Umbilical cord (tissue), 2 donors: ENCODE measurements around the gene TMC5. TPM values are rescaled to one million over a fixed set of nuclear protein-coding genes. Genes with fewer than 3 reads are reported as not detected.
"Not testable (repeated sequence)": the region's sequence is repeated elsewhere in the genome, so short reads cannot be mapped to it uniquely, and the experiment has no call there.

Experiments used
- DNase-seq: peaks from one replicate; pipeline ENCODE4 v3.0.0-alpha.2; 2015; ENCODE audit warnings: low spot score
- total RNA-seq: library from RNA; depleted of rRNA; stranded (reverse); fragments of >200 nt; gene quantifications from one replicate; pipeline ENCODE4 v1.2.3, GENCODE V29; 2014; ENCODE audit warnings: low replicate concordance; ENCODE audit not compliant: insufficient read depth

TMC5 gene, protein sequence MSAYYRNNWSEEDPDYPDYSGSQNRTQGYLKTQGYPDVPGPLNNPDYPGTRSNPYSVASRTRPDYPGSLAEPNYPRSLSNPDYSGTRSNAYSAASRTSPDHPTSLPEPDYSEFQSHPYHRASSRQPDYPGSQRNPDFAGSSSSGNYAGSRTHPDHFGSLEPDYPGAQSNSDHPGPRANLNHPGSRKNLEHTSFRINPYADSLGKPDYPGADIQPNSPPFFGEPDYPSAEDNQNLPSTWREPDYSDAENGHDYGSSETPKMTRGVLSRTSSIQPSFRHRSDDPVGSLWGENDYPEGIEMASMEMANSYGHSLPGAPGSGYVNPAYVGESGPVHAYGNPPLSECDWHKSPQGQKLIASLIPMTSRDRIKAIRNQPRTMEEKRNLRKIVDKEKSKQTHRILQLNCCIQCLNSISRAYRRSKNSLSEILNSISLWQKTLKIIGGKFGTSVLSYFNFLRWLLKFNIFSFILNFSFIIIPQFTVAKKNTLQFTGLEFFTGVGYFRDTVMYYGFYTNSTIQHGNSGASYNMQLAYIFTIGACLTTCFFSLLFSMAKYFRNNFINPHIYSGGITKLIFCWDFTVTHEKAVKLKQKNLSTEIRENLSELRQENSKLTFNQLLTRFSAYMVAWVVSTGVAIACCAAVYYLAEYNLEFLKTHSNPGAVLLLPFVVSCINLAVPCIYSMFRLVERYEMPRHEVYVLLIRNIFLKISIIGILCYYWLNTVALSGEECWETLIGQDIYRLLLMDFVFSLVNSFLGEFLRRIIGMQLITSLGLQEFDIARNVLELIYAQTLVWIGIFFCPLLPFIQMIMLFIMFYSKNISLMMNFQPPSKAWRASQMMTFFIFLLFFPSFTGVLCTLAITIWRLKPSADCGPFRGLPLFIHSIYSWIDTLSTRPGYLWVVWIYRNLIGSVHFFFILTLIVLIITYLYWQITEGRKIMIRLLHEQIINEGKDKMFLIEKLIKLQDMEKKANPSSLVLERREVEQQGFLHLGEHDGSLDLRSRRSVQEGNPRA
- total RNA-seq = 0.96 TPM

DNA sequence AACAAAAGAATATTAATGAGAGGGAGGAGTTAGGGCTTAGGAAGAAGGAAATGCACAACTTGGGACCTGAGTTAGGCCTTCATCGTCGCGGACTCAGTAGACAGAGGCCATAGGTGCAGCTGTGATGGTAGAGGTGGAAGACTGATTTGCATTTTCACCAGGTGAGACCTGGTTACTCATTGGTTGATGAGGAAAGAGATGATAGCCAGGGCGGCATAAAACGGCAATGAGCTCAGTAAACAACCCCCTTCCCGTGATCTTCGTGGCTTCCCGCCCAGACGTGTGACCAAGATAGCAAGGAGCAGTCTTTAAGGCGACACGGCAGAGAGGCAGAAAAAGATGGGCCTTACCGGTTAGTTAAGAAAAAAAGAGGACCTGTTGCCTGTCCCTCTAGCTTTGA, at the start of gene TMC5:
TSS of gene TMC5 (plus strand) at position 244 of the 400 bp plus-strand sequence. CDS start 22,156 bp downstream, outside the sequence.
- DNase-seq = no peak

- not testable (repeated sequence) for DNase-seq
Observed at GRCh38 chr16:19372541-19372940, 45.1 kb upstream of the TMC5 start.

DNA sequence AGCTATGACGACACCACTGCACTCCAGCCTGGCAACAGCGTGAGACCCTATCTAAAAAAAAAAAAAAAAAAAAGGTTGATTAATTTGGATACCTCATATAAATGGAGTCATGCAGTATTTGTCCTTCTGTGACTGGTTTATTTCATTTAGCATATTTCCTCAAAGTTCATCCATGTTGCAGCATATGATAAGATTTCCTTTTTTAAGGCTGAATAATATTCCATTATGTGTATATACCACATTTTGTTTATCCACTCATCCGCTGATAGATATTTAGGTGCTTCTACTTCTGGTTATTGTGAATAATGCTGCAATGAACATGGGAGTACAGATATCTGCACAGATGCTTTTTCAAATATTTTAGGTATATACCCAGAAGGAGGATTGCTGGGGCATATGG, 43.3 kb upstream of the TMC5 start:
- DNase-seq = no peak

DNA sequence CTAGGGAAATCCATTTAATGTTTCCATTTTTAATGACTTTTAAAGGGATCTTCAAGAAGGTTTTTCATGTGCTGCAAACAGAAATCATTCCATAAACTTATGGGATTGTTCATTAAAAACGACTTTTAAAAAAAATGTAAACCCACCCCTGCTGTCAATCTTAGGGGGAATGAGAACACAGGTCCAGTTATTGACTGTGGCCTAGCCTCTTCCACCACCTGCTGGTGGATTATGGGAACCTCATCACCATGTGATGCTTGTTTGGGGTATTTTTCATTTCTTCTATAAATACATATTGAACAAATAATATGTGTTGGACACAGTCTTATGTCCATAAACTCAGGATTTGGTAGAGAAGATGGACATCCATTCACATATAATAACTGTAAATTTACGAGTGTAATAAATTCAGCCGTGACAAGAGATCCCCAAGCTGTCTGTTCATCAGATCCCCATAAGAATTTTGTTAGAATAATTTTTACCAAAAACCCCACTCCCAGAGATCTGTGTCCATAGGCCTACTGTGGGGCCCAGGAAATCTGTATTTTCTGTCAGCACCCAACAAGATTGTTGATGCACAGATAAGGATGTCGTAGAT, 42.0 kb upstream of the TMC5 start:
- peak; percentile 52 for DNase-seq

GRCh38 chr16:19377864-19378263, 39.8 kb upstream of the TMC5 start:
- no peak for DNase-seq

DNA sequence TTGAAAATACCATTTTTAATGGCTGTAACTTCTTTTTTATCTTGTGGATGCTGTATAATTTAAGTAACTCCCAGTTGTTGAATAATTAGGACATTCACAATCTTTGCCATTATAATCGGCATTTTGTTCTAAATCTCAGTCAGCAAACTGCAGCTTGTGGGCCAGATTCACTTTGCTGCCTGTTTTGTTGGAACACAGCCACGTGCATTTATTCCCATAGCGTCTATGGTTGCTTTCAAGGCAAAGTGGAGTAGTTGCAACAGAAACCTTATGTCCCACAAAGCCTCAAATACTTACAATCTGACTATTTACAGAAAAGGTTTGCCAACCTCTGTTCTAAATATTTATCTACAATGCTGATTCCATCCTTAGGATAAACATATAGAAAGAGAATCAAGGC, 39.2 kb upstream of the TMC5 start:
- DNase-seq = no peak

DNA sequence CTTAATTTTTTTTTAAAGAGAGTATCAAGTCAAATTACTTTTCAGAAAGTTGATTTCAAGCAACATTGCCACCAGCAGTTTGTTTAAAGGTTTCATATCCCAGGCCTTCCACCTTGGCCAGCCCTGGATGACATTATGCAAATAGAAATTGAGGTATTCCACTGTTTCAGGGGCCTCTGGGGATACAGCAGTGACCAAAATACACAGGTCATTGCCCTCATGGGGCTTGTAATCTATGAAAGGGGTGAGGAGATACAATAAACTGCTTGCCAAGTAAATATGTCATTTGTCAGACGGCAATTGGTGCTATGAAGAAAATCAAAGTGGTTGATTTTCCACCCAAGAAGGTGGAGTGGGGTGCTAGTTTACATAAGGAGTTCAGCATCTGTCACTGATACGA, 37.8 kb upstream of the TMC5 start:
- DNase-seq = no peak

DNA sequence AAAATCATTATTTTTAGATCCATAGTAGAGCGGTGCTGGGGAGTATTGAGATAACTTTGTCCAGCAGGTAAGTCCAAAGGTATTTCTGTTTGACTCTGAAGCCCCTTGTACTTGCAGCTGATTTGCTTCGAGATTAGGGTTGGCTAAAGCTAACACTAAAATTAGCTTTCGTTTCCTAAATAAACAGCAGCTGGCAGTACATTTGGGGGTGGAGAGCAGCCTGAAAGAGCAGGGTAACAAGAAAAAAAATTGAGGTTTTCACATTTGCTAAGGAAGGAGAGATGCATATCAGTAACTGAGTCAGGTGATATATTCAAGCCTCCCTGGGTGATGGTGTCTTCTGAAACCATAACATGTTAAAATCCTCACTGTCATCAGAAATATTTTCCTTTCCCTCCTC, 37.4 kb upstream of the TMC5 start:
- no peak for DNase-seq

DNA sequence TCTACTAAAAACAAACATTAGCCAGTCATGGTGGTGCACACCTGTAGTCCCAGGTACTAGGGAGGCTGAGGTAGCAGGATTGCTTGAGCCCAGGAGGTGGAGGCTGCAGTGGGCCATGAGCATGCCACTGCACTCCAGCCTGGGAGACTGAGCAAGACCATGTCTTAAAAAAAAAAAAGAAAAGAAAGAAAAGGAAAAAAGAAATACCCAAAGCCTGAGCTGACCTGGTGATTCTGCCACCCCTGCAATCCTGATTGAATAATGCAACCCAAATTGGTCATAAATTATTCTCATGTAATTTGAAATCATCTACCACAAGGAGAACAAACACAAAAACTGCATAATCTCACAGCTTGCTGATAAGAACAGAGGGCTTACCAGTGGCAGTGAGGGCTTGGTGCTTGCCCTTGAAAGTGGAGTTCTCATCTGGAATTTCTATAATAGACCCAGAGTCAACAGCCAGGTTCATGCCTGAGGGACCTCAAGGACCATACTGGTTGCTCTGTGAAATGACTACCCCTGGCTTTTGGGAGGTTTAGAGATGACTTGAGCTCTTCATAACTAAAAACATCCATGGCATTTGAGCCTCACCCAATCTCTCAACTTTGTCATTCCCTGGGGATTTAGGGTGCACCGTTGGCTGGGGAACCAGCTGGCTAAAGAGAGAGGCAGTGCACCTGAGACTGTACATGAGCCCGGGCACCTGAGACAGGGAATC, 35.4 kb upstream of the TMC5 start:
- DNase-seq = no peak

GRCh38 chr16:19382887-19383816, 34.5 kb upstream of the TMC5 start:
- DNase-seq = no peak

GRCh38 chr16:19384656-19385055, 33.0 kb upstream of the TMC5 start:
- no peak for DNase-seq

DNA sequence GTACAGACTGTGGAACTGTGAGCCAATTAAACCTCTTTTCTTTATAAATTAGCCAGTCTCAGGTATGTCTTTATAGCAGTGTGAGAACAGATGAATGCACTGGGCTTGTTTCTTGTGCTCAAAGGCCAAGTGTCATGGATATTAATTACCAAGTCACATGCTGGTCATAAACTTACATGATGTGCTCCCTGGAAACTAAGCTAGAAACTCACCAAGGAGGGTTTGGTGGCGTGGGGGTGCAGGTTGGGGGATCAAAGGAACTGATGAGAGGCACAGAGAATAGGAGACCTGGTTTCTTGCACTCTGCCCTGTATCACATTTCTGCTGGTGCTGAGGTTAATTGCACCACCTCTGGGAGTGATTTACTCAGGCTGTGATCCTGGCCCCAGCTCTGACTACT, 31.2 kb upstream of the TMC5 start:
- DNase-seq = no peak

GRCh38 chr16:19389246-19389645, 28.4 kb upstream of the TMC5 start:
- DNase-seq = peak; percentile 22

DNA sequence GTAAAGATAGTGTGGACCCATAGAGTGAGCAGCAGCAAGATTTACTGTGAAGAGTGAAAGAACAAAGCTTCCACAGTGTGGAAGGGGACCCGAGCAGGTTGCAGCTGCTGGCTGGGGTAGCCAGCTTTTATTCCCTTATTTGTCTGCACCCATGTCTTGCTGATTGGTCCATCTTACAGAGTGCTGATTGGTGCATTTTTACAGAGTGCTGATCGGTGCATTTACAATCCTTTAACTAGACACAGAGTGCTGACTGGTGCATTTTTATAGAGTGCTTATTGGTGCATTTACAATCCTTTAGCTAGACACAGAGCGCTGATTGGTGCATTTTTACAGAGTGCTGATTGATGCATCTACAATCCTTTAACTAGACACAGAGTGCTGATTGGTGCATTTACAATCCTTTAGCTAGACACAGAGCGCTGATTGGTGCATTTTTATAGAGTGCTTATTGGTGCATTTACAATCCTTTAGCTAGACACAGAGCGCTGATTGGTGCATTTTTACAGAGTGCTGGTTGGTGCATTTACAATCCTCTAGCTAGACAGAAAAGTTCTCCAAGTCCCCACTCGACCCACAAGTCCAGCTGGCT, 26.4 kb upstream of the TMC5 start:
- DNase-seq = not testable (repeated sequence)

DNA sequence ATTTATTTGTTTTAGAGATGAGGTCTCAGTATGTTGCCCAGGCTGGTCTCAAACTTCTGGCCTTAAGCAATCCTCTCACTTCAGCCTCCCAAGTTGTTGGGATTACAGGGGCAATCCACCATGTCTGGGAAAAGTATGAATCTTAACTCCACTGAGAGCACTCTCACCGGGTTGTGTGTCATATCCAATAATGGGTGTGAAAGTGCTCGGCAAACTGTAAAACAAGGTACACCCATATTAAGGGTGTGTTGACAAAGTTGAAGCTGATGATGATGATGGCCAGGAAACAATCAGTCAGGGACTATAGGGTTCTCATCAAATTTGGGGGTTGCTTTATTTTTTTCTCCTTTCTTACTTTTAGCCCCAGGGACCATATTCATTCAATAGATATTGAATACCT, 25.3 kb upstream of the TMC5 start:
- DNase-seq = no peak

- peak; percentile 90 for DNase-seq
Observed at GRCh38 chr16:19393226-19394111, 24.2 kb upstream of the TMC5 start.

DNA sequence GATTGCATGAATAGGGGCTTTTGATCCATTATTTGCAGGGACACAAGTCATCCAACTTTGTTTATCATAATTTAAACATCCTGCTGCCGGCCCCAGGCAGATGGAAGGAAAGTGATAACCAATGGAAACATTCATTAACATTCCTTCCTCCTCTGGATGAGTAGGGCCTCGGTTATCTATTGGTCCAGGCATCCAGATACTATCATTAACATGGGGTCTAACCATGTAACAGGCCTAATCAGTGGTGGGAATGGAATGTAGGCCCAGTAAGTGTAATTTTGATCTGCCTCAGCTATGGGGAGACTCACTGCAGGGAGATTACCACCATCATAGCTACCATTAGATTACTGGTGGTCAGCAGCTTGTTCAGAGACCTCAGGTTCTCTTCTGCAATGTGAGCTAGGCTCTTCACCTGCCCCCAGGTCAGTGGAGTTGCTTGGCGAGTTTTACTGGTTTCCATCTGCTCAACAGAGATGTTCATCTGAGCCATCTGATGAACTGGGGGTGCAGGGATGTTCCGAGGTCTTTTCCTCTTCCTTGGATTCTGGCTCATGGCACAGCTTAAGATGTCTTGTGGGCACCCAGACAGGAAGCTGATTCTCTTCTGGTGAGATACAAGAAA, 21.9 kb upstream of the TMC5 start:
- not testable (repeated sequence) for DNase-seq

GRCh38 chr16:19396555-19397011, 21.1 kb upstream of the TMC5 start:
- DNase-seq = no peak
